RPMI8226 (cell line): ENCODE data around the gene SLC19A1.

ENCODE experiments used
- DNase-seq: peaks from one replicate; pipeline ENCODE4 v3.0.0-alpha.2; 2015

The SLC19A1 gene

DNA sequence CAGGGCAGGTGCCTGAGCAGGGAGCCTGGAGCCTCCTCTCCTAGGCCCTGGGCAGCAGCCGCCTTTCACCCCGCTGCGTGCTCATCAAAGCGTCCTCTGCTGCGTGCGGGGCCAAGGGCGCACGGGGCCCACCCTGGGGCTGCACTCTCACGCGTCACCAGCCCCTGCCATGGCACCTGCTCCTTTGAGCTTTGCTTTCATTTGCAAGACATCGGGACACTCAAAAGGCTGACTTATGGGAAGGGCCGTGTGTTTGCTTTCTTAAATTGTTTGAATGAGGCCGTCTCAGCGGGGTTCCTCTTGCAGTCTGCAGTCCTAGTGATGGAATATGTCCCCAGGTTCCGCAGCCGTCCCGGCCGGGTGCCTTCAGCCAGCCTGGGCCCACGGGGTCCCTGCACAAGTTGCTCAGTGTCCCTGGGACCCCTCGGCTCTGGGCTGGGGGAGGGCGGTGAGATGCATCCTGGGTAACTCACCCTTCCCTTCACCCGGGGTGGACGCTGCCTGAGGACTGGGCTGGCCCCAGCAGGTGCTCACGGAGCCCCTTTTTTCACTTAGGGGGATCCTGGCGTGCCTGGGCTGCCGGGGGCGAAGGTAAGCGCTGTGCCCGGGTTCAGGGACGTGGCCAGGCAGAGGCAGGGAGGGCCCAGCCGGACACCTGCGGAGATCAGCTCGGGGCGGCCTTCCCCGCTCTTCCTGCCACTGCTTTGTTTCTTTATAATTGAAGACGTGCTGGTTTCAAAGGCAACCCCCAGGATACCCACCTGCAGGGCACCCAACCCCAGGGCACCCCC lies 53.1 kb downstream of the SLC19A1 start:
- DNase-seq = no peak

GRCh38 chr21:45487891-45488600 lies 54.2 kb downstream of the SLC19A1 start:
- DNase-seq = no peak

- no peak for DNase-seq
These were observed 55.0 kb downstream of the SLC19A1 start for GRCh38 chr21:45487161-45487806.

DNA sequence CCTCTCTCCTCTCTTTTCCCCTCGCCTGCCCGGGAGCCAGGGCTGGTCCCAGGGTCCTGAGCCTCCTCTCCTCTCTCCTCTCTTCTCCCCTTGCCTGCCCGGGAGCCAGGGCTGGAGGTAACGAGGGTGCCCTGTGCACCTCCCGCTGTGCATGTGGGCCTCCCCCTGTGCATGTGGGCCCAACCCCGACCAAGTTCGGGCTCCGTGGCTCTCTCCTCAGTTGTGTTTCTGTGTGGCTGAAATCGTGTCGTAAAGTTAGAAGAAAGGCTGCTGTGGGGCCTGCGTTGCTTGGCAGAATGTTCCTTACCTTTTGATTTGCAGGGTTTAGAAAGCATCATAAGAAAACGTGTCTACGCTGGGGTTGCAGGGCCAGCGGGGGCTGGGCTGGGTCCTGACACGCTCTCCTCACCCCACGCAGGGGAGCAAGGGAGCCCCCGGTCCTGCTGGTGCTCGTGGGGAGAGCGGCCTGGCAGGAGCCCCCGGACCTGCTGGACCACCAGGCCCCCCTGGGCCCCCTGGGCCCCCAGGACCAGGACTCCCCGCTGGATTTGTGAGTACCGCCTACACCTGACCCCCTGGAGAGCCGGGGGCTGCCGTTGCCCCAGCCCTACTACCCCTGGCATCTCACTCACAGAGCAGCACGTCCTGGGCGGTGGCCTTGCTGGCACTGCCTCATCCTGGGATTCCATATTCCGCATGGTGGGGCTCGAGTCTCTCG lies 55.6 kb downstream of the SLC19A1 start:
- no peak for DNase-seq

DNA sequence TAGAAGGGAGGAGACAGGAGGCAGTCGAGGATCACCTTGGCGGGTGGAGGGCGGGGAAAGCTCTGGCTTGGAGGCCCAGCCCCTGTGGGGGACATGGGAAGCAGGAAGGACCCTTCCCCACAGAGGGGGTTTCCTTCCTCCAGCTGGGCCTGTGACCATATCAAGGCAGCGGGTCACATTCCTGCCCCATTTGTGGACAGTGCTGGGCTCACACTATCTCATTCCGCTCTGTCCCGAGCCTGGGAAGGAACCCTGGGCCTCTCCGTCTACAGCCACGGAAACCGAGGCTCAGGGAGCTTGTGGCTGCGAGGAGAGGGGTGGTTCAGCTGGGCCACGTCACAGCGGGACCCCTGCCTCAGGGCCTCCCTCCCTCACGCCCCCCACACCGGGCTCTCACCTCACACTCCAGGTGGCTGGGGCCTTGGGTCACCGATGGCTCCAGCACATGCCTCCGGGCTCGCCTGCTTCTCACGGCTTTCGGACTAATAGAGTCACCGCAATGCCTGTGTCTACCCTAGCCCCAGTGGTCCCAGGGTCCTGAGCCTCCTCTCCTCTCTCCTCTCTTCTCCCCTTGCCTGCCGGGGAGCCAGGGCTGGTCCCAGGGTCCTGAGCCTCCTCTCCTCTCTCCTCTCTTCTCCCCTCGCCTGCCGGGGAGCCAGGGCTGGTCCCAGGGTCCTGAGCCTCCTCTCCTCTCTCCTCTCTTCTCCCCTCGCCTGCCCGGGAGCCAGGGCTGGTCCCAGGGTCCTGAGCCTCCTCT lies 56.4 kb downstream of the SLC19A1 start:
- DNase-seq = no peak

GRCh38 chr21:45484318-45484717 lies 57.9 kb downstream of the SLC19A1 start:
- no peak for DNase-seq

DNA sequence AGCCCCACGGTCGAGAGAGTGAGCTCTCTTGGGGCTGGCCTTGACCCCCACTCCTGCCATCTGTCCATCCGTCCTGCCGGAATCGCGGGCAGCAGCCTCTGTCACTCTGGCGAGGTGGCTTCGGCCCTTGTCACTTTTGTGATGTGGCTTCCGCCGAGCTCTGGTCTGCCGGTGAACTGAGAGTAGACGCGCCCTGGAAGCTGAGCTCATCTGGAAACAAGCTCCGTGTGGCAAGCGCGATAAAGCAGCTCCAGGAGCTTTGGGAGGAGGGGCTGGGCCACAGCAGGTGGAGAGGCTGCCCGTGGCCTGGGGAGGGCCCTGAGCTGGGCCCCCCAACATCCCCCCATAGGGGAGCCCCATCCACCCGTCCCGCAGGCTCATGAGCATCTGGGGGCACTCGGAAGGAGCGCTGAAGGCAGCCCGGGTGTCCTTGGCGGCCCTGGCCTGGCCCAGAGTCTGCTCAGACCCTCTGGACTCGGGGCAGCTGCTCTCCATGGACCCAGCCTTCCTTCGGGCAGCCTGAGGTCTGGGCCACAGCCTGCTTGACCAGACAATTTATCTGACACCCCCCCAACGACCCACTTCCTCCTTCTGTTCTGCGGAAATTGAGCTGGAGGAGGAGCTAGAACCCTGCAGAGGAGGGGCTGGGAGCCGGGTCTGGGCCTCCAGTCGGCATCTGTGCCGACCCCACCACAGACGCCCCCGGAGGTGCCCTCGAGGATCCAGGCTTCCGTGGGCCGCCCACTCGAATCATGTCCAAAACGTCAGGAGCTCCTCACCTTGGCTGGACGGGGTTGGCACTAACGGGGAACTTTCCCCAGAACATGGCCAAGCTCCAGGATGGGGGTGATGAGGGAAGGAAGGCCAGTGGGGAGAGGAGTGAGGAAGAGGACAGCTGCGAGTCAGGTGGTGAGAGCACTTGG lies 59.1 kb downstream of the SLC19A1 start:
- DNase-seq = peak; percentile 50

DNA sequence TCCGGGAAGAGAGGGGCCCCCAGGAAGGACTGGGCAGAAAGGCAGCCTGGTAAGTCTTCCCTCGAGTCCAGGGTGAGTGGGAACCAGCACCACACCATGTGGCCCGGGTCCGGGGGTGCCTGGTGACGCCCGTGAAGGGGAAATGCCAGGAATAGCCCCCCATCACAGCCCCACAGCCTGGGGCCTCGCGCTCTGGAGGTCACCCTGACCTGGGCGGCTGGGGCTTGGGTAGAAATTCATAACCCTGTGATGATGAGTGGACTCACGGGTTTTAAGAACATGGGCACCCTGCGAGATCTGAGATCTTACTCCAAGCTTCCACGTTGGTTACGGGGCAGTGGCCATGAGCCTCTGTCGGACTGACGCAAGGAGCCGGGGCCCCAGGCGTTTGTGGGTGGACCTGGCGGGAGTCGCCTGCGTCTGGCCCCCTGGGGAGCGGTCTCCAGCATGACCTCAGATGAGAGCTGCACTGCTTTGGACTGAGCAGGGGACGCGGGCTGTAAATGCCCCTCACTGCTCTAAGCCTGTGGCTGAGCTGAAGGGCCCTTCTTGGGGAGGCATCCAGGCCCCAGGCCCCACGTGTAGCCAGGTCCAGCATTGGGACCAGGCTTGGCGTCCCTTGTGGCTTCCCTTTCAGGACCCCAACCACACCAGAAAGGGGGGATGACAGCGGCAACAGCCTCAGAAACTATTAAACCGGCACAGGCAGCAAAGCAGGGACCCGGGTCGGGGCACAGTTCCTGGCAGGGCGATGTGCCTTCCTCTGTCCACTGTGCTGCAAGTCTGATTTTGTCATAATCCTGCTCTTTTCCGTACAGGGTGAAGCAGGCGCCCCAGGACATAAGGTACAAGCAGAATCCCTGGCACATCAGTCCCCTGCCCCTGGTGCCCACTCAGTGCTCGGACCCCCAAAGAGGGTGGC lies 60.0 kb downstream of the SLC19A1 start:
- DNase-seq = no peak

GRCh38 chr21:45481566-45481965 lies 60.7 kb downstream of the SLC19A1 start:
- DNase-seq = no peak

DNA sequence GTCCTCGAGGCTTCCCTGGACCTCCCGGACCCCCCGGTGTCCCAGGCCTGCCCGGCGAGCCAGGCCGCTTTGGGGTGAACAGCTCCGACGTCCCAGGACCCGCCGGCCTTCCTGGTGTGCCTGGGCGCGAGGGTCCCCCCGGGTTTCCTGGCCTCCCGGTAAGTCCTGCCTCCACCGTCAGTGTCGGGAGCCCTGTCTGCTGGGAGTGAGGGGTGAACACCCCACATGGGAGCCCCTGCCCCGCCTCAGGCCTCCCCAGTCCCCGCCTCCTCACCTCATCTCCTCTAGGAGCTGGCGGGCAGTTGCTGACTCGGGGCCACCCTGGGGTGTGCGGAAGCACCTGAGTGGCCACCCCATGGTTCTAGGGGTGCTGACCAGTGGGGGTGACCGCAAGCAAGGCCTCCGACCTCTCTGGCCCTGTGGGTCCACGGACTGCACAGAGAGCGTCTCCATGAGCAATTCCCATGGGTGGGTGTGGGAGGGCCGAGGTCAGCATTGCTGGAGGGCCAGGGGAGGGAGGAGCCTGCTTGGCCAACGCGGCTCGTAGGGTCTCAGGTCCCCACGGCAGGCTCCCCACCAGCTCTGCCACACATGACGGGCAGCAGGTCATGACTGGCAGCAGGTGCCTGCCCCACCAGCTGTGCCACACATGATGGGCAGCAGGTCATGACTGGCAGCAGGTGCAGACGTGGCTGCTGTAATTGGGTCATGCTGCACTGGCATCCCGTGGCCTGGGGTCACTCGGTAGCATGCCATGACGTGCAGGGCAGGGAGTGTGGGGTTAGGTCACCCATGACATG lies 61.3 kb downstream of the SLC19A1 start:
- DNase-seq = no peak

- no peak for DNase-seq
These were observed 62.3 kb downstream of the SLC19A1 start for GRCh38 chr21:45479691-45480675.

DNA sequence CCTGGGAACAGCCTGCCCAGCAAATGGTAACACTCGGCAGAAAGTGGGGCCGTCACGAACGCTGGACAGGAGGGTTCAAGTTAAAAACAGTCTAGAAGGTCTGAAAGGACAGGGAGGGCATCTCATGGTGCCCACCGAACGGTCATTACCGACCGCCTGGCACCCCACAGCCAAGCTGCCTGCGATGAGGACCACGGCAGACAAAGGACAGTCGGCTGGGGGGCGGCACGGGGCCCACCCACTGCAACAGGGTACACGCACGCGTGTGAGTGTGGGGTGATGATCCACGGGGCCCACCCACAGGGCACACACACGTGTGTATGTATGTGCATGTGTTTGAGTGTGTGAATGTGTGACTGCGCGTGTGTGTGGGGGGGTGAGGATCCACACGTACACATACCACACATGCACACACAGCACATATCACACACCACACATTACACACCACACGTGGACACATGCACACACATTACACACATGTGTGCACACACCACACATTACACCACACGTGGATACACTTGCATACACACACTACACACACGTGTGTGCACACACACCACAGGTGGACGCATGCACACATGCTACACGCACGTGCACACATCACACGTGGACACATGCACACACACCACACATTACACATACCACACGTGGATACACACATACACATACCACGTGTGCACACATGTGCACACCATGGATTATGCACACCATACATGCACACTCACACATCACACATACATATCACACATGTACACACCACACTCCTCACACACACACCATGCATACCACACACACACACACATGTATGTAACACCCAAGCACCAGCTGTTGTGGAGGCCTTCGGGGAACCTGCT lies 63.2 kb downstream of the SLC19A1 start:
- no peak for DNase-seq

DNA sequence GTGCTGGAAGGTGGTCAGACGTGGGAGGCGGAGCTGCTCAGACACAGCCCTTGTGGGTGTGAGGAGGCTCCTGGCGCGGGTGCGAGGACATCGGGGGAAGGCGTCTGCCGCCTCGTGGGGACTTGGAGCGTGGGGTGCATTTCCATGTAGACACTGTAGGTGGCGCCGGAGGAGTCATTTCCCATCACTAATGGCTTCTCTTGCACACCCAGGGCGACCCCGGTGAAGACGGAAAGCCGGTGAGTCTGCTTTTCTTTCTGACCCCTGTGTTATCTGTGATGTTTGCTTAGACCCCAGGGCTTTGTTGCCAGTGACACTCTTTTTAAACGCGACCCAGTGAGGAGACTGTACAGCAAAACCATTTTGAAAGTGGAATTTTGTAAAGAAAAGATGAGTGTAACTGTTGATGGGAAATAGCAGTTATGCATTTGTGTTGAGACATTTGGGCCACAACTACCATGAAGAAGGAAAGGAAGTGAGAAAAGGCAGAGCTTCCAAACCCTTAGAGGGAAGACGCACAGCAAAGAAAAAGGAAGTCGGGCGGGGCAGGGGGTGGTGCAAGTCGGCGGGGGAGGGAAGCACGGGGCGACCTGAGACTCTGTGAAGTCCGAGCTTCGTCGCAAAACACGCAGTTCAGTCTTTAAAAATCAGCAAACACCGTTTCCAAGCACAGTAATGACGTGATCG lies 64.0 kb downstream of the SLC19A1 start:
- peak; percentile 82 for DNase-seq

DNA sequence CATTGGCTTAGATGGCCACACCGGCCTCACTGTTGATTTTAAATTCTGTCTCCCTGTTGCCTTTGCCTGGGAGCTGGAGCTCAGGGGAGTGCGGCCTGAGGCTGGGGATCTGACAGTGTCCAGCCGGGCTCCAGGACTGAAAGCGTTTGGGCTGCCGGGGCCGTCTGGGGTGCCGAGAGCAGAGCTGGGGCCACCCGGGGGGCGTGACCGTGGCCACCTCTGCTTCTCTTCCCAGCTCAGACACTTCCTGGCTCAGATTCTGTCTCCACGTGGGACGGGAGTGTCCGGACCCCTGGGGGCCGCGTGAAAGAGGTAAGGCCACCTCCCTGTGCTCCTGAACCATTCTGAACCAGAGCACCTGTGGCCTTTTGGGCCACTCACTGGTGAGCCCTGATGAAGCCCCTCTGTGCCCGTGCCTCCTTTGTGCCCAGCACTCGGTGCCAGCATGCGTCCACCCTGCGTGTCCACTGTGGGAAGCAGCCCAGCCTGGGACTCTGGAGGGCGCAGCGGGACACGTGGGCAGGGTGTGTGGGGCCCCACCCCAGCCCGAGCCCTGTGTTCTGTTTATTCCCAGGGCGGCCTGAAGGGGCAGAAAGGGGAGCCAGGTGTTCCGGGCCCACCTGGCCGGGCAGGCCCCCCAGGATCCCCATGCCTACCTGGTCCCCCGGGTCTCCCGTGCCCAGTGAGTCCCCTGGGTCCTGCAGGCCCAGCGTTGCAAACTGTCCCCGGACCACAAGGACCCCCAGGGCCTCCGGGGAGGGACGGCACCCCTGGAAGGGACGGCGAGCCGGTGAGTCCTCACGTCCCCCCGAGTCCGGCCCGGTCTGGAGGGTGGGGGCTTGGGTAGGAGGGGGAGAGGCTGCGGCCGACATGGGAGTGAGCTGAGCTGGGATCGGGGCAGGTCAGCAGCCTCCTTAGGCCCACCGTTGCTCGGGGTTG lies 64.8 kb downstream of the SLC19A1 start:
- DNase-seq = no peak

DNA sequence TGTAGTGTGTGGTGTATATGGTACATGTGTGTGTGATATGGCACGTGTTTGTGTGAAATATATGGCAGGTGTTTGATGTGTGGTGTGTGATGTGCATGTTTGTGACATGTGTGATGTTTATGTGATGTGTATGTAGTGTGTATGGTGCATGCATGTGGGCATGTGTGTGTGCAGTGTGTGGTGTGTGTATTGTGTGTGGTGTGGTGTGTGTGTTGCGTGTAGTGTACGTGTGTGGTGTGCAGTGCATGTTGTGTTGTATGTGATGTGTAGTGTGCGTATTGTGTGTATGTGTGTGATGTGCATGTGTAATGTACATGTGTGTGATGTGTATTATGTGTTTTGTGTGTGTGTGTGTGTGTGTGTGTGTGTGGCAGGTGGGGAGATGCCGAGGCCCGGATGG lies 65.7 kb downstream of the SLC19A1 start:
- no peak for DNase-seq
